ENCODE results near the gene RASD2. TPM values are rescaled to one million over a fixed set of nuclear protein-coding genes. Genes with fewer than 3 reads are reported as not detected.

Gene RASD2
- polyA plus RNA-seq, 1 experiment: 1.2 TPM

GRCh38 chr22:35525687-35526332 lies 14.8 kb upstream of the RASD2 start:
- POLR2A ChIA-PET: no interaction called here

GRCh38 chr22:35526333-35526979 lies 14.2 kb upstream of the RASD2 start:
- ChIA-PET CTCF (interaction anchor here (1.0 to 2.2 kb wide), 4 partner anchors 9 to 12 kb away, joined by 3 to 6 read pairs (median 4); no protein-coding TSS in a partner anchor), POLR2A (no interaction called here)
- no peak for TF ChIP-seq CTCF (IDR thresholded peaks at IDR 0.05; ENCODE audit: insufficient read depth, low read depth, low read length)

More at GRCh38 chr22:35525687-35526332, 14.8 kb upstream of the RASD2 start:
- H3K27me3 ChIP-seq (ENCODE audit: control insufficient read depth, insufficient read depth, low read length): peaks cover 5% of the 10 kb centered on the region; the same call in 1 of the 2 replicates
- no peak for TF ChIP-seq CTCF (IDR thresholded peaks at IDR 0.05; ENCODE audit: insufficient read depth, low read depth, low read length)
- DNase-seq (ENCODE audit: low read depth): no peak
- CTCF ChIA-PET: interaction anchor here (1.6 kb wide), 1 partner anchor 9 kb away, joined by 4 read pairs; no protein-coding TSS in a partner anchor
- no peak overlapping the region for H3K4me3 ChIP-seq (ENCODE audit: low read depth, low read length)
- no peaks in the 10 kb centered on the region for H3K36me3 ChIP-seq (ENCODE audit: control insufficient read depth, insufficient read depth, low read length)

GRCh38 chr22:35528927-35529326 lies 11.7 kb upstream of the RASD2 start:
- no peak for DNase-seq (ENCODE audit: low read depth)
- Histone ChIP-seq H3K36me3 (ENCODE audit: control insufficient read depth, insufficient read depth, low read length) (no peaks in the 10 kb centered on the region), H3K4me3 (ENCODE audit: low read depth, low read length) (no peak overlapping the region), H3K27me3 (ENCODE audit: control insufficient read depth, insufficient read depth, low read length) (0 out of 2 replicates have a peak, but pooled peaks cover 2% of the 10 kb centered on the region)
- CTCF ChIA-PET: interaction anchor here (1.0 kb wide), 1 partner anchor 10 kb away, joined by 4 read pairs; no protein-coding TSS in a partner anchor
- TF ChIP-seq CTCF (IDR thresholded peaks at IDR 0.05; ENCODE audit: insufficient read depth, low read depth, low read length): no peak
- POLR2A ChIA-PET: no interaction called here

More at GRCh38 chr22:35526333-35526979, 14.2 kb upstream of the RASD2 start:
- no peaks in the 10 kb centered on the region for H3K36me3 ChIP-seq (ENCODE audit: control insufficient read depth, insufficient read depth, low read length)
- no peak for DNase-seq (ENCODE audit: low read depth)
- peaks cover 5% of the 10 kb centered on the region; the same call in 1 of the 2 replicates for H3K27me3 ChIP-seq (ENCODE audit: control insufficient read depth, insufficient read depth, low read length)
- H3K4me3 ChIP-seq (ENCODE audit: low read depth, low read length): no peak overlapping the region

- CTCF ChIA-PET: interaction anchor here (0.8 kb wide), 1 partner anchor 9 kb away, joined by 3 read pairs; no protein-coding TSS in a partner anchor
- no peak for TF ChIP-seq CTCF (IDR thresholded peaks at IDR 0.05; ENCODE audit: insufficient read depth, low read depth, low read length)
Observed at GRCh38 chr22:35530700-35531099, 9.9 kb upstream of the RASD2 start.

GRCh38 chr22:35531202-35531601 lies 9.4 kb upstream of the RASD2 start:
- ChIA-PET CTCF (interaction anchor here (0.8 kb wide), 1 partner anchor 8 kb away, joined by 3 read pairs; no protein-coding TSS in a partner anchor), POLR2A (no interaction called here)
- no peaks in the 10 kb centered on the region for H3K27me3 ChIP-seq (ENCODE audit: control insufficient read depth, insufficient read depth, low read length)
- DNase-seq (ENCODE audit: low read depth): no peak
- H3K4me3 ChIP-seq (ENCODE audit: low read depth, low read length): no peak overlapping the region
- TF ChIP-seq CTCF (IDR thresholded peaks at IDR 0.05; ENCODE audit: insufficient read depth, low read depth, low read length): no peak
- no peaks in the 10 kb centered on the region for H3K36me3 ChIP-seq (ENCODE audit: control insufficient read depth, insufficient read depth, low read length)

More at GRCh38 chr22:35530700-35531099, 9.9 kb upstream of the RASD2 start:
- no peak overlapping the region for H3K4me3 ChIP-seq (ENCODE audit: low read depth, low read length)
- no peaks in the 10 kb centered on the region for H3K27me3 ChIP-seq (ENCODE audit: control insufficient read depth, insufficient read depth, low read length)
- DNase-seq (ENCODE audit: low read depth): no peak
- POLR2A ChIA-PET: no interaction called here
- H3K36me3 ChIP-seq (ENCODE audit: control insufficient read depth, insufficient read depth, low read length): no peaks in the 10 kb centered on the region

Data from BJ (cell line).